A673 (cell line): Measurements from ENCODE around the gene TAOK3.

Source experiments
- CTCF ChIP-seq: fragments of 300-800, 200-600 bp; sonication (generic); conservative IDR thresholded peaks from 2 replicates; pipeline ENCODE4 v1.5.1; 2017; ENCODE audit warnings: low read depth, mild to moderate bottlenecking, antibody characterized with exemption, low read length, moderate library complexity, mixed read lengths
- EZH2 ChIP-seq: fragments of 200-600 bp; sonication (generic); IDR thresholded peaks from 2 replicates; pipeline ENCODE4 v1.6.1; 2017; ENCODE audit warnings: borderline replicate concordance, low read depth, mild to moderate bottlenecking, mixed read lengths, antibody characterized with exemption, low read length; ENCODE audit not compliant: poor library complexity, severe bottlenecking

GRCh38 chr12:118342090-118342489, 30.6 kb downstream of the TAOK3 start:
- TF ChIP-seq CTCF (no peak), EZH2 (no peak)
